HEK293 (cell line): ENCODE measurements around the gene TXN.

ENCODE experiments used
- GFI1B ChIP-seq: fragments of 450-650 bp; formaldehyde crosslinking; IDR thresholded peaks from 2 replicates; pipeline ENCODE4 v1.5.1; 2016; ENCODE audit warnings: missing biosample characterization, missing genetic modification characterization
- MEIS1 ChIP-seq: sonication (generic); formaldehyde crosslinking; IDR thresholded peaks from 2 replicates; pipeline ENCODE4 v1.8.1; 2022; ENCODE audit warnings: missing genetic modification reagents, mild to moderate bottlenecking, borderline replicate concordance
- PRDM1 ChIP-seq: fragments of 450-650 bp; formaldehyde crosslinking; IDR thresholded peaks from 2 replicates; pipeline ENCODE4; 2016; ENCODE audit warnings: missing biosample characterization, missing genetic modification characterization
- SALL2 ChIP-seq: fragments of 450-650 bp; formaldehyde crosslinking; IDR thresholded peaks from 2 replicates; pipeline ENCODE4 v1.5.0; 2017; ENCODE audit warnings: missing biosample characterization, mild to moderate bottlenecking, missing genetic modification characterization, borderline replicate concordance
- TCF7L2 ChIP-seq: IDR thresholded peaks from 2 replicates; pipeline ENCODE4 v1.6.1; 2011; ENCODE audit warnings: low read depth, mild to moderate bottlenecking, inconsistent platforms, low read length, moderate library complexity, borderline replicate concordance
- ZNF184 ChIP-seq: fragments of 450-650 bp; IDR thresholded peaks from 2 replicates; pipeline ENCODE4 v1.5.1; 2018; ENCODE audit warnings: missing biosample characterization, mild to moderate bottlenecking, missing genetic modification characterization
- ZNF48 ChIP-seq: fragments of 450-650 bp; formaldehyde crosslinking; IDR thresholded peaks from 2 replicates; pipeline ENCODE4 v1.5.1; 2016; ENCODE audit warnings: missing biosample characterization, missing genetic modification characterization
- ZNF549 ChIP-seq: fragments of 450-650 bp; IDR thresholded peaks from 2 replicates; pipeline ENCODE4 v1.5.1; 2018; ENCODE audit warnings: missing biosample characterization, missing genetic modification characterization, mild to moderate bottlenecking, inconsistent platforms, moderate library complexity
- ZNF558 ChIP-seq: fragments of 450-650 bp; formaldehyde crosslinking; IDR thresholded peaks from 2 replicates; pipeline ENCODE4 v1.5.1; 2016; ENCODE audit warnings: missing biosample characterization, missing genetic modification characterization
- TF ChIP-seq, protein P1 (sequence below): fragments of 450-650 bp; formaldehyde crosslinking; IDR thresholded peaks from 2 replicates; pipeline ENCODE4 v1.5.1; 2016; ENCODE audit warnings: missing biosample characterization, missing genetic modification characterization
- TF ChIP-seq, protein P2 (sequence below): fragments of 450-650 bp; formaldehyde crosslinking; conservative IDR thresholded peaks from 2 replicates; pipeline ENCODE4 v1.5.1; 2016; ENCODE audit warnings: low read depth, missing biosample characterization, missing genetic modification characterization
- TF ChIP-seq, protein P3 (sequence below): fragments of 450-650 bp; formaldehyde crosslinking; IDR thresholded peaks from 2 replicates; pipeline ENCODE4 v1.5.1; 2016; ENCODE audit warnings: missing biosample characterization, missing genetic modification characterization
- TF ChIP-seq, protein P4 (sequence below): fragments of 450-650 bp; formaldehyde crosslinking; IDR thresholded peaks from 2 replicates; pipeline ENCODE4 v1.5.1; 2016; ENCODE audit warnings: missing biosample characterization, missing genetic modification characterization, low read depth
- TF ChIP-seq, protein P5 (sequence below): fragments of 450-650 bp; formaldehyde crosslinking; IDR thresholded peaks from 2 replicates; pipeline ENCODE4 v1.5.1; 2016; ENCODE audit warnings: missing biosample characterization, missing genetic modification characterization

DNA sequence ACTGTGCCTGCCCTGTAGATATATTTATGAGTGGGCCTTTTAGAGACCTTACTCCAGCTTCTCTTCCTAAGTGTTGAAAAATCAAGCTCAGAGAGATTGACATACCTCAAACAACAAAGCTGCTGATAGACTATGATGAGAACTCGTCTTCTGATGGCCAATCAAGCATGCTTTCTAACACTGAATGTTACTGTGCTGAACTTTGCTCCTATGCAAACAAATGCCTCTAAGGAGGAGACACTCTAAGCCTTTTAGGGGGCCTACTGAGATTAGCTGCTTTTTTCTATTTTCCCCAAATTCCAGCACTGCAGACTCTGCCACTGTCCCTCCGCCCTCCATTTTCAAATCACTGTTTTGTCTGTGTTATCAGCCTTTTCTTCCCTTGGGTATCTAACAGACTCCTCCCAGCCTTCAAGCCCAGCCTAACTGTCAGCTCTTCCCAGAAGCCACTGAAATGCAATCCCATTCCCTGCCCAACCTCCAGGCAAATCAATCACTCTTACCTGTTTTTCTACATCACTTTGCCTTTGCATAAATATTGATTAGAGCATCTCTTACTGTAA lies 41.8 kb upstream of the TXN start:
- TF ChIP-seq, protein P1, sequence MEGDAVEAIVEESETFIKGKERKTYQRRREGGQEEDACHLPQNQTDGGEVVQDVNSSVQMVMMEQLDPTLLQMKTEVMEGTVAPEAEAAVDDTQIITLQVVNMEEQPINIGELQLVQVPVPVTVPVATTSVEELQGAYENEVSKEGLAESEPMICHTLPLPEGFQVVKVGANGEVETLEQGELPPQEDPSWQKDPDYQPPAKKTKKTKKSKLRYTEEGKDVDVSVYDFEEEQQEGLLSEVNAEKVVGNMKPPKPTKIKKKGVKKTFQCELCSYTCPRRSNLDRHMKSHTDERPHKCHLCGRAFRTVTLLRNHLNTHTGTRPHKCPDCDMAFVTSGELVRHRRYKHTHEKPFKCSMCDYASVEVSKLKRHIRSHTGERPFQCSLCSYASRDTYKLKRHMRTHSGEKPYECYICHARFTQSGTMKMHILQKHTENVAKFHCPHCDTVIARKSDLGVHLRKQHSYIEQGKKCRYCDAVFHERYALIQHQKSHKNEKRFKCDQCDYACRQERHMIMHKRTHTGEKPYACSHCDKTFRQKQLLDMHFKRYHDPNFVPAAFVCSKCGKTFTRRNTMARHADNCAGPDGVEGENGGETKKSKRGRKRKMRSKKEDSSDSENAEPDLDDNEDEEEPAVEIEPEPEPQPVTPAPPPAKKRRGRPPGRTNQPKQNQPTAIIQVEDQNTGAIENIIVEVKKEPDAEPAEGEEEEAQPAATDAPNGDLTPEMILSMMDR (tag by site-specific recombination): no peak
- TF ChIP-seq, protein P2, sequence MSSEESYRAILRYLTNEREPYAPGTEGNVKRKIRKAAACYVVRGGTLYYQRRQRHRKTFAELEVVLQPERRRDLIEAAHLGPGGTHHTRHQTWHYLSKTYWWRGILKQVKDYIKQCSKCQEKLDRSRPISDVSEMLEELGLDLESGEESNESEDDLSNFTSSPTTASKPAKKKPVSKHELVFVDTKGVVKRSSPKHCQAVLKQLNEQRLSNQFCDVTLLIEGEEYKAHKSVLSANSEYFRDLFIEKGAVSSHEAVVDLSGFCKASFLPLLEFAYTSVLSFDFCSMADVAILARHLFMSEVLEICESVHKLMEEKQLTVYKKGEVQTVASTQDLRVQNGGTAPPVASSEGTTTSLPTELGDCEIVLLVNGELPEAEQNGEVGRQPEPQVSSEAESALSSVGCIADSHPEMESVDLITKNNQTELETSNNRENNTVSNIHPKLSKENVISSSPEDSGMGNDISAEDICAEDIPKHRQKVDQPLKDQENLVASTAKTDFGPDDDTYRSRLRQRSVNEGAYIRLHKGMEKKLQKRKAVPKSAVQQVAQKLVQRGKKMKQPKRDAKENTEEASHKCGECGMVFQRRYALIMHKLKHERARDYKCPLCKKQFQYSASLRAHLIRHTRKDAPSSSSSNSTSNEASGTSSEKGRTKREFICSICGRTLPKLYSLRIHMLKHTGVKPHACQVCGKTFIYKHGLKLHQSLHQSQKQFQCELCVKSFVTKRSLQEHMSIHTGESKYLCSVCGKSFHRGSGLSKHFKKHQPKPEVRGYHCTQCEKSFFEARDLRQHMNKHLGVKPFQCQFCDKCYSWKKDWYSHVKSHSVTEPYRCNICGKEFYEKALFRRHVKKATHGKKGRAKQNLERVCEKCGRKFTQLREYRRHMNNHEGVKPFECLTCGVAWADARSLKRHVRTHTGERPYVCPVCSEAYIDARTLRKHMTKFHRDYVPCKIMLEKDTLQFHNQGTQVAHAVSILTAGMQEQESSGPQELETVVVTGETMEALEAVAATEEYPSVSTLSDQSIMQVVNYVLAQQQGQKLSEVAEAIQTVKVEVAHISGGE: no peak
- no peak for TF ChIP-seq ZNF184
- no peak for TF ChIP-seq ZNF48
- no peak for TF ChIP-seq ZNF558 (tag by site-specific recombination)
- TF ChIP-seq GFI1B (tag by site-specific recombination): no peak
- TF ChIP-seq, protein P3, sequence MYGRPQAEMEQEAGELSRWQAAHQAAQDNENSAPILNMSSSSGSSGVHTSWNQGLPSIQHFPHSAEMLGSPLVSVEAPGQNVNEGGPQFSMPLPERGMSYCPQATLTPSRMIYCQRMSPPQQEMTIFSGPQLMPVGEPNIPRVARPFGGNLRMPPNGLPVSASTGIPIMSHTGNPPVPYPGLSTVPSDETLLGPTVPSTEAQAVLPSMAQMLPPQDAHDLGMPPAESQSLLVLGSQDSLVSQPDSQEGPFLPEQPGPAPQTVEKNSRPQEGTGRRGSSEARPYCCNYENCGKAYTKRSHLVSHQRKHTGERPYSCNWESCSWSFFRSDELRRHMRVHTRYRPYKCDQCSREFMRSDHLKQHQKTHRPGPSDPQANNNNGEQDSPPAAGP (tag by site-specific recombination): no peak
- TF ChIP-seq SALL2: no peak
- TF ChIP-seq PRDM1 (tag by site-specific recombination): no peak
- TF ChIP-seq MEIS1: no peak
- TF ChIP-seq, protein P4, sequence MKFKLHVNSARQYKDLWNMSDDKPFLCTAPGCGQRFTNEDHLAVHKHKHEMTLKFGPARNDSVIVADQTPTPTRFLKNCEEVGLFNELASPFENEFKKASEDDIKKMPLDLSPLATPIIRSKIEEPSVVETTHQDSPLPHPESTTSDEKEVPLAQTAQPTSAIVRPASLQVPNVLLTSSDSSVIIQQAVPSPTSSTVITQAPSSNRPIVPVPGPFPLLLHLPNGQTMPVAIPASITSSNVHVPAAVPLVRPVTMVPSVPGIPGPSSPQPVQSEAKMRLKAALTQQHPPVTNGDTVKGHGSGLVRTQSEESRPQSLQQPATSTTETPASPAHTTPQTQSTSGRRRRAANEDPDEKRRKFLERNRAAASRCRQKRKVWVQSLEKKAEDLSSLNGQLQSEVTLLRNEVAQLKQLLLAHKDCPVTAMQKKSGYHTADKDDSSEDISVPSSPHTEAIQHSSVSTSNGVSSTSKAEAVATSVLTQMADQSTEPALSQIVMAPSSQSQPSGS (tag by site-specific recombination): no peak
- TF ChIP-seq ZNF549 (tag by site-specific recombination): no peak
- TF ChIP-seq, protein P5, sequence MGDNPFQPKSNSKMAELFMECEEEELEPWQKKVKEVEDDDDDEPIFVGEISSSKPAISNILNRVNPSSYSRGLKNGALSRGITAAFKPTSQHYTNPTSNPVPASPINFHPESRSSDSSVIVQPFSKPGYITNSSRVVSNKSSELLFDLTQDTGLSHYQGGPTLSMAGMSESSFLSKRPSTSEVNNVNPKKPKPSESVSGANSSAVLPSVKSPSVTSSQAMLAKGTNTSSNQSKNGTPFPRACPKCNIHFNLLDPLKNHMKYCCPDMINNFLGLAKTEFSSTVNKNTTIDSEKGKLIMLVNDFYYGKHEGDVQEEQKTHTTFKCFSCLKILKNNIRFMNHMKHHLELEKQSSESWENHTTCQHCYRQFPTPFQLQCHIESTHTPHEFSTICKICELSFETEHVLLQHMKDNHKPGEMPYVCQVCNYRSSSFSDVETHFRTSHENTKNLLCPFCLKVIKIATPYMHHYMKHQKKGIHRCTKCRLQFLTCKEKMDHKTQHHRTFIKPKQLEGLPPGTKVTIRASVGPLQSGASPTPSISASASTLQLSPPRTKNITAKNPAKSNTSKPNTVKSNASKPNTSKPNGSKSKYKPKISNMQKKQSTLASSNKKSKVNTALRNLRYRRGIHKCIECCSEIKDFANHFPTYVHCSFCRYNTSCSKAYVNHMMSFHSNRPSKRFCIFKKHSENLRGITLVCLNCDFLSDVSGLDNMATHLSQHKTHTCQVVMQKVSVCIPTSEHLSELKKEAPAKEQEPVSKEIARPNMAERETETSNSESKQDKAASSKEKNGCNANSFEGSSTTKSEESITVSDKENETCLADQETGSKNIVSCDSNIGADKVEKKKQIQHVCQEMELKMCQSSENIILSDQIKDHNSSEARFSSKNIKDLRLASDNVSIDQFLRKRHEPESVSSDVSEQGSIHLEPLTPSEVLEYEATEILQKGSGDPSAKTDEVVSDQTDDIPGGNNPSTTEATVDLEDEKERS (tag by site-specific recombination): no peak
- TF ChIP-seq TCF7L2: no peak
